NB4 (cell line): ENCODE results near the gene FAM210B.

Experiments
- DNase-seq: peaks from one replicate; pipeline ENCODE4 v3.0.0; 2010; ENCODE audit warnings: low read depth
- H3K4me3 ChIP-seq: one replicate; pipeline ENCODE4 v1.5.1; 2011; ENCODE audit warnings: mild to moderate bottlenecking, low read depth, low read length, moderate library complexity
- MYC ChIP-seq: IDR thresholded peaks from 2 replicates; pipeline ENCODE4 v1.6.1; 2011; ENCODE audit warnings: low read depth, low read length
- POLR2A ChIP-seq: IDR thresholded peaks from 2 replicates; pipeline ENCODE4 v1.6.1; 2011; ENCODE audit warnings: mild to moderate bottlenecking; ENCODE audit not compliant: insufficient read length; ENCODE audit errors: extremely low read depth
- TF ChIP-seq, protein P1 (sequence below): IDR thresholded peaks from one replicate; pipeline ENCODE4 v1.5.1; 2012; ENCODE audit warnings: low read depth, low read length
- TF ChIP-seq, protein P2 (sequence below): IDR thresholded peaks from 2 replicates; pipeline ENCODE4 v1.6.1; 2011; ENCODE audit warnings: low read depth, low read length

FAM210B gene

DNA sequence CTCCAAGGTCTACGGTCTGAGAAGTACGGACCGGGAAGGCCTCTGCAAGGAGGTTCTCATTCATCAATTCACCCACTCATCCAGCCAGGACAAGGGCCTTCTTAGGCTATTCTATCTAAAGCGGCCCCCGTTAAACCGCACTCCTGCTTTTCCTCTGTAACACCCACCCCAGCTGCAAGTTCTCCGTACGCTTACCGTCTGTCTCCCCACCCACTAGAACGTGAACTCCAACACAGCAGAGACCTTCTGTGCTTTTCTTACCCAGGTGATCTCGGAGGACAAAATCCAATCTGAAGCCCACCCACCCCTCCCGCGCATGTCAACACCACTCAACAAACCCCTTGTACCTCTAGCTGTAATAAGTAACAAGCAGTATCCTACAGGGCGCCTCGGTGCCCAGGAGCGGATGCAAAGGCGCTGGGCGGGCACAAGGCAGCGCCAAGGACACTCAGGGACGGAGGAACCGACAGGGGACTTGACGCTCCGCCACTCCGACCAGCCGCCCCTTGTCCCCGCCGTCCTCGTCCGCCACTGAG, 32.9 kb downstream of the FAM210B start:
- no peak for DNase-seq
- TF ChIP-seq MYC = peak; percentile 44; the same call in 1 of the 2 replicates
- TF ChIP-seq, protein P1, sequence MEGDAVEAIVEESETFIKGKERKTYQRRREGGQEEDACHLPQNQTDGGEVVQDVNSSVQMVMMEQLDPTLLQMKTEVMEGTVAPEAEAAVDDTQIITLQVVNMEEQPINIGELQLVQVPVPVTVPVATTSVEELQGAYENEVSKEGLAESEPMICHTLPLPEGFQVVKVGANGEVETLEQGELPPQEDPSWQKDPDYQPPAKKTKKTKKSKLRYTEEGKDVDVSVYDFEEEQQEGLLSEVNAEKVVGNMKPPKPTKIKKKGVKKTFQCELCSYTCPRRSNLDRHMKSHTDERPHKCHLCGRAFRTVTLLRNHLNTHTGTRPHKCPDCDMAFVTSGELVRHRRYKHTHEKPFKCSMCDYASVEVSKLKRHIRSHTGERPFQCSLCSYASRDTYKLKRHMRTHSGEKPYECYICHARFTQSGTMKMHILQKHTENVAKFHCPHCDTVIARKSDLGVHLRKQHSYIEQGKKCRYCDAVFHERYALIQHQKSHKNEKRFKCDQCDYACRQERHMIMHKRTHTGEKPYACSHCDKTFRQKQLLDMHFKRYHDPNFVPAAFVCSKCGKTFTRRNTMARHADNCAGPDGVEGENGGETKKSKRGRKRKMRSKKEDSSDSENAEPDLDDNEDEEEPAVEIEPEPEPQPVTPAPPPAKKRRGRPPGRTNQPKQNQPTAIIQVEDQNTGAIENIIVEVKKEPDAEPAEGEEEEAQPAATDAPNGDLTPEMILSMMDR = no peak
- H3K4me3 ChIP-seq = peak overlapping the region; percentile 97

DNA sequence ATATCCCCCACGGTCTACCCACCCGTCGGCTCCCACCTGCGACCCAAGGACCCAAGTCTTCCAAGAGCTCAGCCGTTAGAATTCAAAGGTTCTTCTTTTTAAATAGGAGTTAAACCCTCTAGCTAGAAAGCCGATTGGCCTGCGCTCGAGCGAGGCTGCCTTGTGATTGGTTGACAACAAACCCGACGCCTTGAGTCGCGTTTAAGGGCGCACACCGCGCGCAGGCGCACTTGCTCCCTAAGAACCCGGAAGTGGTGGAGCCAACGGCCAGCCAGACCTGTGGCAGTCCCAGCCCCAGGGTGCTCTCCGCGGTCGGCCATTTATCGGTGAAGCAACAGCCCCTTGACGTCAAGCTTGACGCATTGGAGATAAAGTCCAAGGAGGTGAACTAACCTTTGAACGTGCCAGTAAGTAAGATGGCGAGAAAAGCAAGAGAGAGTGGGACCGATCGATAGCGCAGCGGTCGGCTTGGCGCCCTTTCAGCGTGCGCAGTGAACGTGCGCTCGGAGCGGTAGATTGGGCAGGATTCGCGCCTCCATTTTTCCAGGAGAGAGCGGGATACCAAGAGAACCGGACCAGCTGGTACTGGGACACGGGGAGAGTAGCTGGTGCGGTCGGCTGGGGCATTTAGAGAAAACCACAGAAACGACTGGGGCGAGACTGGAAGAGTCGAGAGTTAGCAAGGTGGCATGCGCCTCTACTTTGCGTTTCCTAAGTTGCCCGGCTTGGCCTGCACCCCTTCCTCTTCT, 33.5 kb downstream of the FAM210B start, which contains the start of the genes AURKA and CSTF1:
Gene AURKA, minus strand, starts transcription at position 84 of the 749 bp plus-strand sequence. CDS start 4,018 bp downstream, outside the sequence.
Gene CSTF1, plus strand, starts transcription at position 514 of the 749 bp plus-strand sequence. CDS start 2,908 bp downstream, outside the sequence.
- DNase-seq = peak; percentile 100
- peak; percentile 96 for TF ChIP-seq MYC
- TF ChIP-seq, protein P2, sequence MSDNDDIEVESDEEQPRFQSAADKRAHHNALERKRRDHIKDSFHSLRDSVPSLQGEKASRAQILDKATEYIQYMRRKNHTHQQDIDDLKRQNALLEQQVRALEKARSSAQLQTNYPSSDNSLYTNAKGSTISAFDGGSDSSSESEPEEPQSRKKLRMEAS = peak; percentile 88
- peak; percentile 79 for TF ChIP-seq POLR2A
- TF ChIP-seq, protein P1 = no peak
- H3K4me3 ChIP-seq = peak within 1 kb of the TSS; percentile 97

DNA sequence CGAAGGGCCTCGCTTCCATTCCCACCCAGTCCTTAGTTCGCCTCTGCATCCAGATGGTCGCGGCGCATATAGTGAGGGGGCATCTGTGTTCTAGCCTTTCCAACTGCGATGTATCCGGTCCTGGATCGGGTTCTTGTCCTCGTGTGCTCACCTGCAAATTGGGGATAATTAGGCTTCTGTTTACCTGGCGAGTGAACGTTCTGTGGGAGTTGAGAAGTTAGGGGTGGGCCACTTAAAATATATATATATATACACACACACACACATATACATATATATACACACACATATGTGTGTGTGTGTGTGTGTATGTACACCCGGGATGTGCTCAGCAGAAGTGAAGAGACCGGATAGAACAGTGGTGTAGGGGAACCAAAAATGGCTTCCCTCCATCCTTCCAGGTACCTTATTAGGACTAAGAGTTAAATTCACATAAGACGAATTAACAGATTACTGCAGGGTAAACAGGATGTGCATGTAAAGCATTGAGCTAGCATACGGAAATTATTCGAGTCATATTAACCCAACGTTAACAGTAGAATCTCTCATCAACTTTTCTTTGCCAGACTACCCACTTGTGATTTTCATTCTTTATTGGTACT, 34.2 kb downstream of the FAM210B start:
- TF ChIP-seq, protein P2 = no peak
- TF ChIP-seq MYC (no peak), POLR2A (no peak)
- TF ChIP-seq, protein P1 = no peak
- H3K4me3 ChIP-seq = peak overlapping the region; percentile 97
- DNase-seq = peak; percentile 35

DNA sequence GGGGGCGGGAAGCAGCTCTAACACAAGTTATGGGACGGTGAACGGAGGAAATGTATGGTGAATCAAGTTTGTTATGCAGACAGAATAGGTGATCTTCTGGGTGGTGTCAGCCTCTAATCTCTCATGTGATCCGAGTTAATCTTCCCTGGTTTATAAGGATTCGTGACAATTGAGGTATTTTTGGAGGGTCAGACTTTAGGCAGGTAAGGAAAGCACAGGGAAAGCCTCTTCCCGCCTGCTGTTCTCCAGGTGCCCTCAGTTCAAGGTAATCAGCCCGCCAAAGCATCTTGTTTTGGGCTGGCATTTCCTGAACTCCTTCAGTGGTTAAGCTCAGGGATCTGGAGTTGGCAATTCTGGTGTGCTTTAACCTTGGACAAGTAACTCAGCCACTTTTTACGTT, 34.9 kb downstream of the FAM210B start:
- DNase-seq = no peak
- TF ChIP-seq MYC (no peak), POLR2A (no peak)
- TF ChIP-seq, protein P1 = no peak
- TF ChIP-seq, protein P2 = no peak
- H3K4me3 ChIP-seq = peak overlapping the region; percentile 97

DNA sequence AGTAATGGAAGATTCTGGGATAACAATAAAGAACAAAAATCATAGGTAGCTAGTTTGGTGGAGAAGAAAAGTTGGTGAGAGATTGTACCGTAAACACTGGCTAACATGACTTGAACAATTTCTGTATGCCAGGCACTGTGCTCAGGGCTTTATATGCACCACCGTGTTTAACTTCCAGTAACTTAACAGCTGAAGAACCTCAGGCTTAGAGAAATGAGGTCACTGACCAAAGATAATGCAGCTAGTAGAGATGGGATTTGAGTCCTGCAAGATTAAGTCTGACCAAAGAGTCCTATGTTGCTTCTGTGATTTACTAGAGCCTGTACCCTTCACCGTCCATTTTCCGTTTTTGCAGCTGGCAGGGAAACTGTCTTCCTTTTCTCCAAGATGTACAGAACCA, 36.4 kb downstream of the FAM210B start:
- TF ChIP-seq, protein P2 = no peak
- no peak for TF ChIP-seq POLR2A
- TF ChIP-seq MYC = no peak
- TF ChIP-seq, protein P1 = no peak
- no peak for DNase-seq
- H3K4me3 ChIP-seq = no peak overlapping the region
